ENCODE results near the gene B9D1.

B9D1 gene

DNA sequence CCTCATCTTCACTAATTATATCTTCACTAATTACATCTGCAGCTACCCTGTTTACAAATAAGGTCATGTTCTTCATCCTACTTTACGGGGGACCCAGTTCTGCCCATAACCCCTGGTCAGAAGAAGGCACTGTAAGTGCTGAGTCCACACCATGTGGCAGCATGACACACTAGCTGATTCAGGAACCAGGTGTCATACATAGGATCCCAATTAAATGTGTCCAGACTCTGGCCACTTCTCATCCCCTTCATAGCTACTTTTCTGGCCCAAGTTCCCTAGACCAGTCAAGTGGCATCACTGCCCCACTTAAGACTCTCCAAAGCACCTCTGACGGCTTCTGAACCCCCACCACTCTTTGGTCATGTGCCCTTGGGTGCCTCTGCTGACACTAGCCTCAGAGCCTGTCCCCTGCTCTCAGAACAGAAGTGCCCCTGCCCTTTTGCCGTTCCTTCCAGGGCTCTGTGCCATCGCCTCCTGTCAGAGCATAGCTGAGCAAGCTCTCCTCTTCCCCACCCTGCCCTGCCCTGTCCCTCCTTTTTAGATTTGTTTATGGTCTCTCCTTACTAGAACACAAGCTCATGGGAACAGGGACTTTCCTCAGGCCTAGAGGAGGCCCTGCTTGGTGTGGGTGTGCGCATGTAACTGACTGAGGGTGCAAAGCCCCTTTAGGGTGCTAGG is 61.1 kb downstream of the B9D1 start:
- no peak for DNase-seq

- no peak for DNase-seq
Measured at GRCh38 chr17:19299866-19300265, 62.7 kb downstream of the B9D1 start.

DNA sequence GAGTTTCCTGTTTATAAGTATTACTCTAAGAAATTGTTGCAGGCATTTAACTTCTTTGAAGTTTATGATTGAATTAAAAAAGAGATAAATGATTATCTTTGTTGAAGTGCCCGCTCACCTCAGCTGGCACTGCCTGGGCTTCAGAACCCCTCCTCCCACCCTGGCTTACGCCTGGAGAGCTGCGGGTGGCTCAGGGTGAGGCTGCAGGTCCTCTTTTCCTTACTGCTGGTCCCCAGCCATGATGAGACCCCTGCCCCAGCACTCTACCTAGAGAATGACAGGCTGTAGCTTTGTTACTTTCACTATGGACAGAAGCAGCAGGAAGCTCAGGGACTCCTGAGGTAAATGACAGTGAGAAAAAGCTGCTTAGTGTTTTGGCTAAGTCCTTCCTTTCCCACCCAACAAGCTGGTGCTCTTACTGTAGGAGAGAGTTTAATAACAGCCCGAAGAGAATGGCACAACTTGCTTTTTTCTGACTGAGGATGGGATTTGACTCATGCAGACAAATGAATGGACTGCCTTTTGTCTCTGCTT is 63.2 kb downstream of the B9D1 start:
- no peak for DNase-seq

DNA sequence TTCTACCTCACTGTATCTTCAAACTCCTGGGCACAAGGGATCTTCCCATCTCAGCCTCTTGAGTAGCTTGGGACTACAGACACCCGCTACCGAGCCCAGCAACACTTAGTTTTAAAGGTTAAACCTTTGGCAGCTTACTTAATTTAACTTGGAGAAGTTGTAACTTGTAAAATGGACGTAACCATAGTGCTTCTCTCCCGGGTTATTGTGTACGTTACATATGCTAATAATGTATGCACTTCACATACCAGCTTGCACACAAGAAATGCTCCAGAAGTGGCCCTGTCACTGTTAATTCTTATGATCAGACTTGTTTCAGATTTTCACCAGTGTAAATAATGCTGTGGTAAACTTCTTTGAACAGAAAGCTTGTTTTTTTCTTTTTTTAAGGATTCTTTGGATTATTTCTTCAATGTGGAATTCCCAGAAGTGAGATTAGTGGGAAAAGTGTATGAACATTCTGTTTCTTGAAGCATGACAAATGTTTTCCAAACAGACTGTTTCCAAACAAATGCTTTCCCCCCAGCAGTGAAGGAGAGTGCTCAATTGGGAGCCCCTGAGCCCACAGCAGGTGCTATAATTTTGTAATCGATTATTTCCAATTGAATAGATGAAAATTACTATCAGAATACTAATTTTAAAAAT is 63.8 kb downstream of the B9D1 start:
- DNase-seq, result no peak

DNA sequence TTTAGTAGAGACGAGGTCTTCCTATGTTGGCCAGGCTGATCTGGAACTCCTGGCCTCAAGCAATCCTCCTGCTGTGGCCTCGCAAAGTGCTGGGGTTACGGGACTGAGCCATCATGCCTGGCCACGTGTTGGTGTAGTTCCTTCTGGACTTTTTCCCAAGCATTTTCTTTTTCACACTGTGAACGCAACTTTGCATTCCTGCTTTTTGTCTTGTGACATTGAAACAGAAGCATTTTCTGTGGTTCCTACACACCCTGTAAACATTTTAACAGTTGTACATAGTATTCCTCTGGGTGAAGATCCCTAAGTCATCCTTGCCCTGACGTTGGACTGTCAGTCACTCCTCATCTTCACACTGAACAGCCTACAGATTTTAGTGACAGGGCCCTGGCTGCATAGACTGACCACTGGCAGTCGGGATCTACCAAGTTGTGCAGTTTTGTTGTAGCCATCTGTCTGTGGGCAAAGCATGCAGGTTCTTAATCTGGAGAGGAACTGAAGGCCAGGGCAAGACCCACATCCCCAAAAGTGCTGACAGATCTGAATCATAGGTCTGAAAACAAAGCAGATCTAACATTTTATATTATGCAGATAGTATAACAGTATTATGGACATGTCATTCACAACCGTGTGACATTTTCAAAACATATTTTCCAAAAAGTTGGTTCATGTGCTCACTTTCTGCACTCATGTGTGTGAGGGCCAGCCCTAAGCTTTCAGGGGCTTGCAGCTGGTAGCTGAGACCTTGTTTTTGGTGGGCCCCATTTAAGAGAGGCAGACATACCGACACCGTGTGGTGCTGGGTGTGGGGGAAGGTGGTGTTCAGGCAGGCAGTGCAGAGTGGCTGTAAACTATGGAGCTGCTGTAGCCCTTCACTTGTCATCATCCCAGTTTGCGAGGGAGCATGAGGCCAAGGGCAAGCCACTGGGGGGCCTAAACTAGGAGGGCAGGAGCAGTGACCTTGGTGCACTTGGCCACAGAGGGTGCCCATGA is 65.4 kb downstream of the B9D1 start:
- no peak for DNase-seq

GRCh38 chr17:19295473-19296135 is 66.9 kb downstream of the B9D1 start:
- DNase-seq, result no peak

DNA sequence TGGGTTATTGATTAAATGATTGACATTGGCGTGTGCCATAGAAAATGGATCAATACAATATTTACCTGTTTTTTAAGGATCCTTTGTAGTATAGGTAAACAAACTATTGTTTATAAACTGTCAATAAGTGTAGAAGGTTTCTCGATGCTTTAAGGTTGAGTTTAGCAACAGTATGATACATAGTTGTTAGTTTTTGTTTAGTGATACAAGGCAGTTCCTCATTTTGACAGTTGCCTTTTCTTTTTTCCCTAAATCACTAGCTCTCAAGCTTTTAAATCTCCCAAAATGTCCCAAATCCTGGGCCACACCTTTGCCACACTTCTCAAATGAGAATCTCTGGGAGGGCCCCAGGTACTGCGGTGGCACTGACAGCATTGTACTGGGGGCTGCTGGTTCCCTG is 68.1 kb downstream of the B9D1 start:
- no peak for DNase-seq

Measured in hippocampal formation (tissue), 2 donors.